RWPE1 (cell line): ENCODE measurements around the gene AZU1.

Experiments used
- CTCF ChIA-PET: fragments of 350-600 bp; sonication (Branson Sonifier 250); formaldehyde crosslinking; extraction: SDS; loops from one replicate; lab custom pipeline; 2021; lab: Yijun Ruan, JAX
- POLR2A ChIA-PET: fragments of 400-600 bp; formaldehyde crosslinking; extraction: SDS; loops from one replicate; lab custom pipeline; 2020; ENCODE audit warnings: antibody characterized with exemption; ENCODE audit not compliant: low non-redundant PET; lab: Yijun Ruan, JAX
- DNase-seq: peaks from one replicate; pipeline ENCODE4 v3.0.0; 2012; ENCODE audit warnings: low spot score
- H3K27ac ChIP-seq: fragments of 450-650 bp; 2 replicates; pipeline ENCODE4 v1.5.1; 2017
- TF ChIP-seq, protein P1 (sequence below): fragments of 450-650 bp; conservative IDR thresholded peaks from 2 replicates; pipeline ENCODE4 v1.5.1; 2017; ENCODE audit warnings: low read depth, mild to moderate bottlenecking

The AZU1 gene

DNA sequence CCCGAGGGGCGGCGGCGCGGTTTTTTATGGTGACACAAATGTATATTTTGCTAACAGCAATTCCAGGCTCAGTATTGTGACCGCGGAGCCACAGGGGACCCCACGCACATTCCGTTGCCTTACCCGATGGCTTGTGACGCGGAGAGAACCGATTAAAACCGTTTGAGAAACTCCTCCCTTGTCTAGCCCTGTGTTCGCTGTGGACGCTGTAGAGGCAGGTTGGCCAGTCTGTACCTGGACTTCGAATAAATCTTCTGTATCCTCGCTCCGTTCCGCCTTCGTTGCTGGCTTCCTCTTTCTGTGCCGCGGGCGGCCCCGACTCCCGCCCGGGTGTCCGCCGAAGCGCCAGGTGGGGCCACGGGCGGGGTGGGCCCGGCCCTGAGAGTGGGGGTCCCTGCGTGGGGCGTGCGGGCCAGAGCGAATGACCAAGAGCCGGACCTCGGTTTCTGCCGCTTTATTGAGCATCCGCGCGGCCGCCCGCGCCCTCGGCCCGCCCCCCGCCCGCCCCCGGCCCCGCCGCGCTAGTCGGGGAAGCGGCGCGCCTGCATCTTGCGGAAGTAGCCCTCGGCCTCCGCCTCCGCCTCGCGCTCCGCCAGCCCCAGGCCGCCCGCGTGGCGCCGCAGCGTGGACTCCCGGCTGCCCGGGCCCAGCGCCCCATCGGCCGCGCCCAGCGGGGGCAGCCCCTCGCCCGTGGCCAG is 15.4 kb upstream of the AZU1 start:
- TF ChIP-seq, protein P1, sequence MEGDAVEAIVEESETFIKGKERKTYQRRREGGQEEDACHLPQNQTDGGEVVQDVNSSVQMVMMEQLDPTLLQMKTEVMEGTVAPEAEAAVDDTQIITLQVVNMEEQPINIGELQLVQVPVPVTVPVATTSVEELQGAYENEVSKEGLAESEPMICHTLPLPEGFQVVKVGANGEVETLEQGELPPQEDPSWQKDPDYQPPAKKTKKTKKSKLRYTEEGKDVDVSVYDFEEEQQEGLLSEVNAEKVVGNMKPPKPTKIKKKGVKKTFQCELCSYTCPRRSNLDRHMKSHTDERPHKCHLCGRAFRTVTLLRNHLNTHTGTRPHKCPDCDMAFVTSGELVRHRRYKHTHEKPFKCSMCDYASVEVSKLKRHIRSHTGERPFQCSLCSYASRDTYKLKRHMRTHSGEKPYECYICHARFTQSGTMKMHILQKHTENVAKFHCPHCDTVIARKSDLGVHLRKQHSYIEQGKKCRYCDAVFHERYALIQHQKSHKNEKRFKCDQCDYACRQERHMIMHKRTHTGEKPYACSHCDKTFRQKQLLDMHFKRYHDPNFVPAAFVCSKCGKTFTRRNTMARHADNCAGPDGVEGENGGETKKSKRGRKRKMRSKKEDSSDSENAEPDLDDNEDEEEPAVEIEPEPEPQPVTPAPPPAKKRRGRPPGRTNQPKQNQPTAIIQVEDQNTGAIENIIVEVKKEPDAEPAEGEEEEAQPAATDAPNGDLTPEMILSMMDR = no peak
- no peak for DNase-seq
- peak overlapping the region; percentile 99 for H3K27ac ChIP-seq
- ChIA-PET CTCF (no interaction called here), POLR2A (no interaction called here)

DNA sequence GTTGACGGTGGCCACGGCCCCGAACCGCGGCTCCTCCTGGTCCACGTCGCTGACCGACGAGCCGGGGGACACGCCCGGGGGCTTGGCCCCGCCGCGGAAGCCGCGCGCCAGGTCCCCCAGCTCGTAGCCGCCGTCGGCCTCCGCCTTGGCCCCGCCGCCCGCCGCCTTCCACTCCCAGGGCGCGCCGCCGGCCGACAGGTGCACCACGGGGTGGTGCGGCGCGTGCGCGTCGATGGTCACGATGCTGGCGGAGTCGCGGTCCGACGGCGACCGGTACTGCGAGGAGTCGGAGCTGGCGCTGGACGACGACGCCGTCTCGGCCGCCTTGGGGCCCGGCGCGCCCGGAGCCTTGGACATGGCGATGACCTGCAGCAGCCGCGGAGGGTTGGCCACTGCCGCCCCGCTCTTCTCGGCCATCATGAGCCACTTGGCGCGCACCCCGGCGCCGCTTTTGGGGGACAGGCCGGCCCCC is 14.9 kb upstream of the AZU1 start:
- H3K27ac ChIP-seq = no peak overlapping the region
- no peak for DNase-seq
- CTCF ChIA-PET = no interaction called here
- POLR2A ChIA-PET = no interaction called here
- TF ChIP-seq, protein P1 = no peak

DNA sequence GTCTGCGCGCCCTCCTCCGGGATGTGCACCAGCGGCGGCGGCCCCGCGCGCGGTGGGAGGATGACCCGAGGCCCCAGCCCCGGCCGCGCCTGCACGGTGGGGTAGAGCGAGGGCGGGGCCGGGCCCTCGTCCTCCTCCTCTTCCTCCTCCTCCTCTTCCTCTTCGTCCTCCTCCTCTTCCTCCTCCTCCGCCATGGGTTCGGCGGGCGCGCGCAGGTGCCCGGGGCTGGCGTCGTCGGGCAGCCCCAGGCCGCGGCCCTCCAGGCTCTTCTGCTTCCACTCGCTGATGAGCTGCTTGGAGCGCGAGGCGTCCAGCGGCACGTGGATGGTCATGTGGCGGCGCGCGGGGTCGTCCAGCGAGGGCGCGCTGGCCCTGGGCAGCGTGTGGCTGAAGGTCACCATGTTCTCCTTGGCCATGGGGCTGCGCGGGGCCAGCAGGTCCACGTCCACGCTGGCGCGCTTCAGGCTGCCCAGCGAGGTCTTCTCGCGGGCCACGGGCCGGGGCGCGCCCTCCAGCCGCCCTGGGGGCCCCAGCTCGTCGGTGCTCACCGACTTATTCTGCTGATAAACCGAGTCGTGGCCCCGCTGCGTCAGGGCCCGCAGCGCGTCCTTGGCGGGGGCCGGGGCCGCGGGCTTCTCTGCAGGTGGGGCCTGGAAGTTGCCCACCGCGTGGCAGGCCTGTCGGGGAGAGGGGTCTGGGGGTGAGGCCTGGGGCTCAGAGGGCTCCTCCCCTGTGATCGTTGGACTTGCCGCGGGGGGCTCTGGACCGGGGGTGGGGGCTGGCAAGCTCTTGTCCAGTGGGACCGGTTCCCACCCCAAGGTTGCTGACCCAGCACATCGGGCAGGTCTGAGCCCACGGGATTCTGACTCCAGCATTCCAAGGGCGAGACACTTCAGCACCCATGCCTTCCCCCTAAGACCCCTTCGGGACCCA is 14.2 kb upstream of the AZU1 start:
- no peak for DNase-seq
- ChIA-PET POLR2A (no interaction called here), CTCF (no interaction called here)
- no peak overlapping the region for H3K27ac ChIP-seq
- TF ChIP-seq, protein P1 = no peak

DNA sequence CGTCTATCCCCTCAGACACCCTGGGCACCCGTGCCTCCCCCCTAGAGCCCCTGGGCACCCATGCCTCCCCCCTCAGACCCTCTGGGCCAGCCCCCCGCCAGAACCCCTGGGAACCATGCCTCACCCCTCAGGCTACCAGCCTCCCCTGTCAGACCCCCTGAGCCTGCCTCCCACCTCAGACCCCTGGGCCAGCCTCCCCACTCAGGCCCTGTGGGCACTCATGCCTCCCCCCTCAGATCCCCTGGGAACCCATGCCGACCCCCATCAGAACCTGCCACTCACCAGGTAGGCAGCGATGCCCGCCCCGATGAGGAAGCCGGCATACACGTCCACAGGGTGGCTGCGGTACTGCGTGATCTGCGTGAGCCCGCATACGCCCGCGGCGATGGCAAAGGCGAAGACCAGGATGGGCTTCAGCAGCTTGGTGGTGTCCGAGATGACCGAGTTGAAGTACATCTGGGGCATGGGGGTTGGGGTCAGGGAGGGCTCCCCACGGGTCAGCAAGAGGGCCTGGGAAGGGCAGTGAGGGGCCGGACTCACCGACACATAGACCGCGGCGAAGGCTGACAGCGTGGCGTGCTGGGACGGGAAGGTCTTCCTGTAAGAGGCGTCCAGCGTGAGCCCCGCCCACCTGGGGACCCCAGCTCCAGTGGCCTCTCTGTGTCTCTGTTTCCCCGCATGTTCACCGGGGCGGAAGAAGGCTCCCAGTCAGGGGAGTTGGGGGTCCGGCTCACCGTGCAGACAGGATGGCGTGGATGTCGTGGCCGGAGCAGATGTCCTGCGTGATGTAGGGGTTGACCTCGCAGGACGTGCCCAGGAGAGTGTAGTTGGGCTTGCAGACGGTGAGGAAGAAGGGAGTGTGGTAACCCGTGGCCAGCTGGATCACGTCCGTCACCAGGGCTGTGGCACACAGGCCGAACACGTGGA is 13.2 kb upstream of the AZU1 start:
- H3K27ac ChIP-seq = peak overlapping the region; percentile 2; the same call in 1 of the 2 replicates
- no peak for DNase-seq
- POLR2A ChIA-PET = no interaction called here
- CTCF ChIA-PET = no interaction called here
- TF ChIP-seq, protein P1 = no peak

DNA sequence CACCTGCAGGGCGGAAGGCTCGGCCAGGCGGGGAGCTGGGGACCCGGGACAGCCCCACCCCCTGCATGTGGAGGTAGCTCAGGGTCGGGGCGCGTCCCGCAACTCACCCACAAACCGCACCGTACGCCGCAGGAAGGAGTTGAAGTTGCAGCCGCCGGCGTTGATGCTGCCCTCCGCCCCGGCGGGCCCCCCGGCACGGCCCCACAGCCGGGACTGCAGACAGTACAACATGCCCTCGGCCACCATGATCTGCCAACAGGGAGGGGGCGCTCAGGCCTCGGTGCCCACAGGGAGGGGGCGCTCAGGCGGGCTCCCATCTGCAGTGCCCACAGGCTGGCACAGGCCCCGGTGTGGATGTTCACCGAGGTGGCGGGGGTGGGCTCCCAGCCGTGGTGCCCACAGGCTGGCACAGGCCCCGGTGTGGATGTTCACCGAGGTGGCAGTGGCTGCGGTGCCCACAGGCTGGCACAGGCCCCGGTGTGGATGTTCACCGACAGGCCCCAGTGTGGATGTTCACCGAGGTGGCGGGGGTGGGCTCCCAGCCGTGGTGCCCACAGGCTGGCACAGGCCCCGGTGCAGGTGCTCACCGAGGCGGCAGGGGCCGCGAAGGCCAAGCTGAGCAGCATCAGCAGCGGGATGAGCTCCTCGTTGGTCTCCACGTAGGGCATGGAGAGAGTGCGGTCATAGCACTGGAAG is 12.4 kb upstream of the AZU1 start:
- POLR2A ChIA-PET = no interaction called here
- peak overlapping the region; percentile 2; the same call in 1 of the 2 replicates for H3K27ac ChIP-seq
- no peak for DNase-seq
- TF ChIP-seq, protein P1 = no peak
- CTCF ChIA-PET = no interaction called here
